HG02759 (cell line): Measurements from ENCODE around the gene MEX3C.

Experiments used
- ATAC-seq: cut with Tn5 transposase; IDR thresholded peaks from one replicate; pipeline ENCODE4 v1.9.1; 2021; ENCODE audit warnings: mild to moderate bottlenecking, moderate library complexity; ENCODE audit not compliant: unreplicated experiment

The MEX3C gene

GRCh38 chr18:51197661-51198424 is at the start of gene MEX3C:
Gene MEX3C, minus strand, starts transcription at chr18:51197681. Its CDS starts 361 bp downstream, at chr18:51197320.
- peak; percentile 76 for ATAC-seq

GRCh38 chr18:51241226-51241625 is 43.7 kb upstream of the MEX3C start:
- no peak for ATAC-seq

- ATAC-seq, result no peak
These were observed 38.7 kb upstream of the MEX3C start for GRCh38 chr18:51236225-51236624.

- ATAC-seq, result peak; percentile 97
These were observed 37.7 kb upstream of the MEX3C start for GRCh38 chr18:51235009-51235789.

GRCh38 chr18:51234117-51235008 is 36.9 kb upstream of the MEX3C start:
- ATAC-seq, result no peak

GRCh38 chr18:51229328-51229727 is 31.8 kb upstream of the MEX3C start:
- no peak for ATAC-seq

GRCh38 chr18:51227660-51228059 is 30.2 kb upstream of the MEX3C start:
- ATAC-seq, result no peak

GRCh38 chr18:51226587-51227350 is 29.3 kb upstream of the MEX3C start:
- ATAC-seq, result no peak

GRCh38 chr18:51226068-51226467 is 28.6 kb upstream of the MEX3C start:
- no peak for ATAC-seq

GRCh38 chr18:51212606-51213005 is 15.1 kb upstream of the MEX3C start:
- no peak for ATAC-seq

- ATAC-seq, result peak; percentile 95
These were observed 14.1 kb upstream of the MEX3C start for GRCh38 chr18:51211552-51211951.

- ATAC-seq, result peak; percentile 7
These were observed 445 bp downstream of the MEX3C start for GRCh38 chr18:51196811-51197660.

- peak; percentile 3 for ATAC-seq
These were observed 1.2 kb downstream of the MEX3C start for GRCh38 chr18:51196118-51196810.

- ATAC-seq, result no peak
These were observed 1.9 kb downstream of the MEX3C start for GRCh38 chr18:51195451-51196117.

- no peak for ATAC-seq
These were observed 2.4 kb downstream of the MEX3C start for GRCh38 chr18:51195086-51195450.

- no peak for ATAC-seq
These were observed 2.9 kb downstream of the MEX3C start for GRCh38 chr18:51194604-51195003.

- no peak for ATAC-seq
These were observed 3.7 kb downstream of the MEX3C start for GRCh38 chr18:51193621-51194287.

GRCh38 chr18:51192696-51193095 is 4.8 kb downstream of the MEX3C start:
- no peak for ATAC-seq
